ENCODE measurements around the gene TTC34. TPM values are rescaled to one million over a fixed set of nuclear protein-coding genes. Genes with fewer than 3 reads are reported as not detected.

Gene TTC34
- total RNA-seq, 1 donor from 2014 or later: 0.13 TPM

DNA sequence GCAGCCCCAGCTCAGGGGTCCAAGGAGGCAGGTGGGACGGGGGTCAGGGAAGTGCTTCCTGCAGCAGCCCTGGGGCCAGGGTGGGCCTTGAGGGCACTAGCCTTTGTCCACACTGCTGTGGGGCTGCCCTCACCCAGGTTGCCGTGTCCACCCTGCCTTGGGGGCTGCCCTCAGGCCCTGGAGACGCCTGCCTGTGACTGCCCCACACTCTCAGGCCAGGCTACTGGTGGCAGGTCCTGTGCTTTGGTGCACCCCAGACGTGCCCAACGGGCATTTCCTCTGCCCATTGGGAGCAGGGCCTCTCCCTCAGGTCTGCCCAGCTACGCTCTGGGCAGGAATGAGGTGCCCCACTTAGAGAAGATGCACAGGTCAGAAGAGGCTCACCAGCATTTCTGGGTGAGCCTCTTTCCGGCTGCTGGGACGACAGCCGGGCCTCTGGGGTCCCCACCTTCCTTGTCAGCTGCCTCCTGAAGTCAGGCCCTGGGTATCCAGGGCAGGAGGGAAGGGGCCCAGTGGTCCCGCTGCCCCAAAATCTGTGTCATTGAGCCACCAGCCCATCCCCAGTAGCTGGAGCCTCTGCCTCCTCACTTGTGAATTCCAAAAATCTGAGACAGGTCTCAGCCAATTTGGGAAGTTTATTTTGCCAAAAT, 166.0 kb downstream of the TTC34 start:
- Histone ChIP-seq H3K27me3 (ENCODE audit: control insufficient read depth, insufficient read depth, low read length) (peaks cover 6% of the 10 kb centered on the region), H3K4me3 (ENCODE audit: low read depth, low read length) (no peak overlapping the region), H3K36me3 (ENCODE audit: control insufficient read depth, insufficient read depth, low read length) (no peaks in the 10 kb centered on the region)
- no peak for DNase-seq (ENCODE audit: low read depth)
- TF ChIP-seq, protein P1, sequence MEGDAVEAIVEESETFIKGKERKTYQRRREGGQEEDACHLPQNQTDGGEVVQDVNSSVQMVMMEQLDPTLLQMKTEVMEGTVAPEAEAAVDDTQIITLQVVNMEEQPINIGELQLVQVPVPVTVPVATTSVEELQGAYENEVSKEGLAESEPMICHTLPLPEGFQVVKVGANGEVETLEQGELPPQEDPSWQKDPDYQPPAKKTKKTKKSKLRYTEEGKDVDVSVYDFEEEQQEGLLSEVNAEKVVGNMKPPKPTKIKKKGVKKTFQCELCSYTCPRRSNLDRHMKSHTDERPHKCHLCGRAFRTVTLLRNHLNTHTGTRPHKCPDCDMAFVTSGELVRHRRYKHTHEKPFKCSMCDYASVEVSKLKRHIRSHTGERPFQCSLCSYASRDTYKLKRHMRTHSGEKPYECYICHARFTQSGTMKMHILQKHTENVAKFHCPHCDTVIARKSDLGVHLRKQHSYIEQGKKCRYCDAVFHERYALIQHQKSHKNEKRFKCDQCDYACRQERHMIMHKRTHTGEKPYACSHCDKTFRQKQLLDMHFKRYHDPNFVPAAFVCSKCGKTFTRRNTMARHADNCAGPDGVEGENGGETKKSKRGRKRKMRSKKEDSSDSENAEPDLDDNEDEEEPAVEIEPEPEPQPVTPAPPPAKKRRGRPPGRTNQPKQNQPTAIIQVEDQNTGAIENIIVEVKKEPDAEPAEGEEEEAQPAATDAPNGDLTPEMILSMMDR (IDR thresholded peaks at IDR 0.05; ENCODE audit: insufficient read depth, low read length, poor library complexity, severe bottlenecking): no peak

DNA sequence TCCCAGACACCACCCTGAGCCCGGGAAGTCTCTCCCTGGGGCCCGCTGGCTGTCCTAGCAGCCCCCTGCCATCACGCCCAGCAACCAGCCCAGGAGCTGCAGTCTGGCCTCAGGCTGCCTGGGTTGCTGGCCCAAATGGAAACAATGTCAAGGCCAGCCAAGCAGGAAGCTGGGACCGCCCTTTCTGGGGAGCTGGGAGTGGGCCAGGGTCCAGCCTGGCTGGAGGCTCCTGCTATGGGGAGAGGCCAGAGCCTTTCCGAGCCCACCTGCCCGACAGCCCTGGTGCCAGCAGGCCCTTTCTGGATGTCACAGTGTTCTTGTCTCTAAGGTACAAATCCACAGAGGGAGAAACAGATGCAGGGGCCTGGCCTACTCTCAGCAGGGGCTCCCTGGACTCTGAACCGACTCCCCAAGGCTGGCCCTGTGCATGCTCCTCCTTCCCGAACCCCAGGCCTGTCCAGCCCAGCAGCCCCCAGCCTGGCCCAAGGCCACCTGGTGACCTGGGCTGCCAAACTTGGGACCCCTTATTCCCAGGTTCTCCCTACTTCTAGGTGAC, 167.5 kb downstream of the TTC34 start:
- no peaks in the 10 kb centered on the region for H3K36me3 ChIP-seq (ENCODE audit: control insufficient read depth, insufficient read depth, low read length)
- DNase-seq (ENCODE audit: low read depth): no peak
- H3K27me3 ChIP-seq (ENCODE audit: control insufficient read depth, insufficient read depth, low read length): peaks cover 19% of the 10 kb centered on the region
- no peak overlapping the region for H3K4me3 ChIP-seq (ENCODE audit: low read depth, low read length)
- TF ChIP-seq, protein P1 (IDR thresholded peaks at IDR 0.05; ENCODE audit: insufficient read depth, low read length, poor library complexity, severe bottlenecking): no peak

DNA sequence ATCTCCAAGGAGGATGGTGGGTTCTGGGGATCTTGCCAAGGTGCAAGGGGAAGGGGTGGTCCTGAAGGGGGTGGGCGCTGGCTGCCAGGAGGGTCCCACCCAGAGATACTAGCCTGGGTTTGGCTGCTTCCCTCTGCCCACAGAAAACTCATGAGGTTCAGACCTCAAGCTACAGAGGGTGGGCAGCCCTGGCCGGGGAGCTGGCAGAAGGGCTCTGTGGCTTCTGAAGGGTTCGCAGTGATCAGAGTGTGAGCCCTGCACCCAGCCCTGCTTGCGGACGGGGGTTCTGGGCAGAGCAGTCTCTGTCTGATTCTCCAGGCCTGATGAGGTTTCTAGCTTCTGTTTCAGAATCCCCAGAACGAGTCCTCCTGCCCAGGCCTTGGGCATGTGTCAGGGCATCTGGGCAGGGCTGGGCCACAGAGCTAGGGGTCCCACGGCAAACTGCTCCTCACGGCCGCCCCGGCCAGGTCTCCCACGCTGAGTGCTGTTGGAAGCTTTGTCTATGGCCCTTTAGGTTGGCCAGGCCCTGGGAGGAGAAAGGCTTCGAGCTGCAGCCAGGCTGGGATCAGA, 168.0 kb downstream of the TTC34 start:
- peaks cover 23% of the 10 kb centered on the region for H3K27me3 ChIP-seq (ENCODE audit: control insufficient read depth, insufficient read depth, low read length)
- TF ChIP-seq, protein P1 (IDR thresholded peaks at IDR 0.05; ENCODE audit: insufficient read depth, low read length, poor library complexity, severe bottlenecking): no peak
- H3K36me3 ChIP-seq (ENCODE audit: control insufficient read depth, insufficient read depth, low read length): no peaks in the 10 kb centered on the region
- DNase-seq (ENCODE audit: low read depth): no peak
- H3K4me3 ChIP-seq (ENCODE audit: low read depth, low read length): no peak overlapping the region

DNA sequence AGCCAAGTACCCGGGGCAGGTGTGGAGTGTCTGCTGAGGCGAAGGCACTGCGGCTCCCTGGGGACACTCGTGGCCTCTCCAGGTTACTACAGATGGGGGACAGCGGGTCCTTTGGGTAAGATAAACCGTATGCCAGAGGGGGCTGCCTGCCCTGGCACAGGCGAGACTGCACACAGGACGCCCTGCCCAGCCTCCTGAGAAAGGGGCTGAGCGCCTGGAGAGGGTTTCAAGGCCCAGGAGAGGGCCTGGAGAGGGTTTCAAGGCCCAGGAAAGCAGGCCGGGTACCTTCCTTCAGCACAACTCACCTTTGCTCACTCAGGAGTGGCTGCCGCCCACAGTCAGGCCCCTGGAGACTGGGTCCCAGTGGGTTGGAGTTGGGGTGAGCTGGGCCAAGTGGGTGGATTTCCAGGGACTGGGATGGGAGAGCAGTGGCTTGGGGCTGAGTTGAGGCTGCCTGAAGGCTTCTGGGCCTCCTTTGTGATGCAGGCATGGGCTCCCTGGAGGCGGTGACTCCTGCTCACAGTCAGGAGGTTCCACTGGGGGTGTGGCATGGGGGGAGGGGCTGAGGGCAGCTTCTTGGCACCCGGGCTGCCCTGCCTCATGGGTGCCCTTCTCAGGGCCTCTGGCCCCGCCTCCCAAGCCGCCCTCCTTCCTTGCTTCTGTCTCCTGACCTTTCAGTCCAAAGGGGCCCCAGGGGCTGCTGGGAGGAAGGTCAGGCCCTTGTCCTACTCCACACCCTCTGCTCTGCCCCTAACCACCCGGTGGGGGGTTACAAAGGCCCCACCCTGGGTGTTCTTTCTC, 168.7 kb downstream of the TTC34 start, which contains the start of gene MMEL1:
TSS of gene MMEL1 (minus strand) at position 456 of the 801 bp plus-strand sequence. CDS start 3,532 bp downstream, outside the sequence.
- TF ChIP-seq, protein P1 (IDR thresholded peaks at IDR 0.05; ENCODE audit: insufficient read depth, low read length, poor library complexity, severe bottlenecking): no peak
- no peak for DNase-seq (ENCODE audit: low read depth)
- Histone ChIP-seq H3K36me3 (ENCODE audit: control insufficient read depth, insufficient read depth, low read length) (no peaks in the 10 kb centered on the region), H3K27me3 (ENCODE audit: control insufficient read depth, insufficient read depth, low read length) (peaks cover 28% of the 10 kb centered on the region), H3K4me3 (ENCODE audit: low read depth, low read length) (no peak within 1 kb of the TSS)

DNA sequence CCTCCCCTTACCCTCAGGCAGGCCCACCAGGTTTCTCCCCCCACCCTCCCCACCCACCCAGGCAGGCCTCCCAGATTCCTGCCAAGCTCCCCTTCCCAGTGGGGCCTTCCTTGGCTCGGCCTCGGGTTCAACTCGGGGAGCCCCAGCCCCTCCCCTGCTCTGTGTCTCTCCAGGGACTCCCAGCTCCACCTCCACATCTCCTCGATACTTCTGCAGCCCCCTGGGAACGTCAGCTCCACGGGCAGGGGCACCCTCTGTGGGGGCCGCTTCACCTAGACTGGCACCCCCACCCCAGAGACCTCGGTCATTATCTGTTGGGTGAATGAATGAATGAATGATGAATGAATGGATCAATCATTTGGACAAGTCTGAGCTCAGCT, 169.5 kb downstream of the TTC34 start:
- Histone ChIP-seq H3K4me3 (ENCODE audit: low read depth, low read length) (no peak overlapping the region), H3K27me3 (ENCODE audit: control insufficient read depth, insufficient read depth, low read length) (peaks cover 30% of the 10 kb centered on the region), H3K36me3 (ENCODE audit: control insufficient read depth, insufficient read depth, low read length) (no peaks in the 10 kb centered on the region)
- no peak for DNase-seq (ENCODE audit: low read depth)
- TF ChIP-seq, protein P1 (IDR thresholded peaks at IDR 0.05; ENCODE audit: insufficient read depth, low read length, poor library complexity, severe bottlenecking): no peak

Data from kidney epithelial cell (primary cell).